Activated CD4-positive, alpha-beta T cell treated with anti-CD3 and anti-CD28 coated beads, Interleukin-2, amount 10 ng/mL, durations not matched to agents 7 days and 5 days (primary cell): ENCODE measurements around the gene SLC13A1. TPM values are rescaled to one million over a fixed set of nuclear protein-coding genes. Genes with fewer than 3 reads are reported as not detected.
"Not testable (repeated sequence)": the region's sequence is repeated elsewhere in the genome, so short reads cannot be mapped to it uniquely, and the experiment has no call there.

Experiments
- CTCF ChIA-PET: fragments of 350-600 bp; sonication (Branson Sonifier 250); formaldehyde crosslinking; loops from one replicate; lab custom pipeline; 2021; ENCODE audit warnings: antibody characterized with exemption; lab: Charles Lee
- POLR2A ChIA-PET: fragments of 350-600 bp; sonication (Branson Sonifier 250); formaldehyde crosslinking; loops from one replicate; lab custom pipeline; 2021; ENCODE audit warnings: antibody characterized with exemption; lab: Charles Lee
- DNase-seq: peaks from one replicate; pipeline ENCODE4 v3.0.0-alpha.2; 2020
- H3K27ac Mint-ChIP-seq: one replicate; pipeline ENCODE4 v1.8.0; 2021; ENCODE audit warnings: mild to moderate bottlenecking, moderate library complexity, mixed read lengths
- H3K27me3 Mint-ChIP-seq: one replicate; pipeline ENCODE4 v1.8.0; 2021; ENCODE audit warnings: mixed read lengths
- H3K36me3 Mint-ChIP-seq: one replicate; pipeline ENCODE4 v1.8.0; 2021; ENCODE audit warnings: low read depth, mixed read lengths
- H3K4me1 Mint-ChIP-seq: one replicate; pipeline ENCODE4 v1.8.0; 2021; ENCODE audit warnings: mixed read lengths
- H3K4me3 Mint-ChIP-seq: one replicate; pipeline ENCODE4 v1.8.0; 2021; ENCODE audit warnings: mild to moderate bottlenecking, moderate library complexity, mixed read lengths
- H3K9me3 Mint-ChIP-seq: one replicate; pipeline ENCODE4 v1.8.0; 2021; ENCODE audit warnings: mixed read lengths
- total RNA-seq, 2 experiments: library from RNA; stranded (reverse); gene quantifications; one replicate each; pipeline ENCODE4 v1.2.3, GENCODE V29; 2021

Gene SLC13A1
- total RNA-seq: not detected

GRCh38 chr7:123199883-123200282 lies at the start of gene SLC13A1:
TSS of gene SLC13A1 (minus strand) at chr7:123199969. CDS start at chr7:123199946, 23 bp downstream.
- no peaks in the 10 kb centered on the region for H3K27me3 Mint-ChIP-seq
- POLR2A ChIA-PET: no interaction called here

GRCh38 chr7:123244768-123245167 lies 45.0 kb upstream of the SLC13A1 start:
- H3K9me3 Mint-ChIP-seq: no peaks in the 10 kb centered on the region
- no peak for DNase-seq
- no peak overlapping the region for H3K27ac Mint-ChIP-seq
- CTCF ChIA-PET: no interaction called here
- H3K27me3 Mint-ChIP-seq: no peaks in the 10 kb centered on the region
- no peaks in the 10 kb centered on the region for H3K4me1 Mint-ChIP-seq
- POLR2A ChIA-PET: no interaction called here
- no peak overlapping the region for H3K4me3 Mint-ChIP-seq
- H3K36me3 Mint-ChIP-seq: no peaks in the 10 kb centered on the region

More at GRCh38 chr7:123199883-123200282, at the start of gene SLC13A1:
- H3K4me3 Mint-ChIP-seq: no peak within 1 kb of the TSS
- no peaks in the 10 kb centered on the region for H3K36me3 Mint-ChIP-seq
- no peaks in the 10 kb centered on the region for H3K4me1 Mint-ChIP-seq
- H3K27ac Mint-ChIP-seq: no peak within 1 kb of the TSS
- CTCF ChIA-PET: no interaction called here
- no peaks in the 10 kb centered on the region for H3K9me3 Mint-ChIP-seq
- no peak for DNase-seq

- no peaks in the 10 kb centered on the region for H3K4me1 Mint-ChIP-seq
- no peaks in the 10 kb centered on the region for H3K9me3 Mint-ChIP-seq
- DNase-seq: no peak
- no peaks in the 10 kb centered on the region for H3K36me3 Mint-ChIP-seq
- H3K4me3 Mint-ChIP-seq: no peak overlapping the region
- POLR2A ChIA-PET: no interaction called here
- CTCF ChIA-PET: no interaction called here
- no peak overlapping the region for H3K27ac Mint-ChIP-seq
- no peaks in the 10 kb centered on the region for H3K27me3 Mint-ChIP-seq
These were observed 42.8 kb upstream of the SLC13A1 start for GRCh38 chr7:123242467-123243092.

- no peaks in the 10 kb centered on the region for H3K27me3 Mint-ChIP-seq
- CTCF ChIA-PET: no interaction called here
- H3K9me3 Mint-ChIP-seq: no peaks in the 10 kb centered on the region
- POLR2A ChIA-PET: no interaction called here
- no peak overlapping the region for H3K4me3 Mint-ChIP-seq
- DNase-seq: no peak
- H3K4me1 Mint-ChIP-seq: no peaks in the 10 kb centered on the region
- no peak overlapping the region for H3K27ac Mint-ChIP-seq
- no peaks in the 10 kb centered on the region for H3K36me3 Mint-ChIP-seq
These were observed 42.0 kb upstream of the SLC13A1 start for GRCh38 chr7:123241809-123242208.

- Mint-ChIP-seq H3K4me3 (no peak overlapping the region), H3K27ac (no peak overlapping the region), H3K4me1 (no peaks in the 10 kb centered on the region), H3K27me3 (no peaks in the 10 kb centered on the region), H3K9me3 (no peaks in the 10 kb centered on the region), H3K36me3 (no peaks in the 10 kb centered on the region)
- ChIA-PET POLR2A (no interaction called here), CTCF (no interaction called here)
- DNase-seq: no peak
These were observed 31.5 kb upstream of the SLC13A1 start for GRCh38 chr7:123231021-123232000.

- Mint-ChIP-seq H3K36me3 (no peaks in the 10 kb centered on the region), H3K27me3 (no peaks in the 10 kb centered on the region), H3K4me1 (no peaks in the 10 kb centered on the region), H3K4me3 (no peak overlapping the region), H3K27ac (no peak overlapping the region), H3K9me3 (no peaks in the 10 kb centered on the region)
- ChIA-PET POLR2A (no interaction called here), CTCF (no interaction called here)
- DNase-seq: no peak
These were observed 30.8 kb upstream of the SLC13A1 start for GRCh38 chr7:123230603-123231002.

- no peaks in the 10 kb centered on the region for H3K9me3 Mint-ChIP-seq
- H3K4me3 Mint-ChIP-seq: no peak overlapping the region
- DNase-seq: no peak
- CTCF ChIA-PET: no interaction called here
- H3K27ac Mint-ChIP-seq: no peak overlapping the region
- H3K27me3 Mint-ChIP-seq: no peaks in the 10 kb centered on the region
- H3K4me1 Mint-ChIP-seq: no peaks in the 10 kb centered on the region
- POLR2A ChIA-PET: no interaction called here
- no peaks in the 10 kb centered on the region for H3K36me3 Mint-ChIP-seq
These were observed 30.4 kb upstream of the SLC13A1 start for GRCh38 chr7:123230147-123230546.

DNA sequence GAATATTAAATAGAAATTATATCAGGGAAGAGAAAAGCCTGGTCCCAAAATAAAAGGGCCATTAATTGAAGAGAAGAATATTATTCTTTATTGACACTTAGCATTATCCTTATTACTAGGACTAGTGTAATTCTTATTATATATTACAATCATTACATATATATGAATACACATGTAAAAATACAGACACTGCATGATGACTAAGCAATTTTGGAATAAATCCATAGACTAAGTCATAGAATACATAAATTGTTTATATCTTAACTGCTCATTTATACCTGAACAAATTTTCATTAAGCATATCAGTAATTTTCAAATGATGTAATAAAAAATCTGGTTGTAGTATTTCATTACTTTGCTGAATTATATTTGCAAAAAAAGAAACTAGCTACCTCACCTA lies 29.7 kb upstream of the SLC13A1 start:
- Mint-ChIP-seq H3K9me3 (no peaks in the 10 kb centered on the region), H3K36me3 (no peaks in the 10 kb centered on the region), H3K4me1 (no peaks in the 10 kb centered on the region), H3K27me3 (no peaks in the 10 kb centered on the region), H3K4me3 (no peak overlapping the region), H3K27ac (no peak overlapping the region)
- no peak for DNase-seq
- CTCF ChIA-PET: no interaction called here
- POLR2A ChIA-PET: no interaction called here

- H3K36me3 Mint-ChIP-seq, DNase-seq, H3K27ac Mint-ChIP-seq, POLR2A ChIA-PET, H3K27me3 Mint-ChIP-seq, CTCF ChIA-PET, H3K4me1 Mint-ChIP-seq, H3K4me3 Mint-ChIP-seq, H3K9me3 Mint-ChIP-seq: not testable (repeated sequence)
These were observed 27.9 kb upstream of the SLC13A1 start for GRCh38 chr7:123227666-123228065.

- Mint-ChIP-seq H3K27me3 (no peaks in the 10 kb centered on the region), H3K9me3 (no peaks in the 10 kb centered on the region), H3K4me1 (no peaks in the 10 kb centered on the region), H3K36me3 (no peaks in the 10 kb centered on the region), H3K27ac (no peak overlapping the region), H3K4me3 (no peak overlapping the region)
- POLR2A ChIA-PET: no interaction called here
- DNase-seq: no peak
- CTCF ChIA-PET: no interaction called here
These were observed 20.6 kb upstream of the SLC13A1 start for GRCh38 chr7:123220396-123220795.

DNA sequence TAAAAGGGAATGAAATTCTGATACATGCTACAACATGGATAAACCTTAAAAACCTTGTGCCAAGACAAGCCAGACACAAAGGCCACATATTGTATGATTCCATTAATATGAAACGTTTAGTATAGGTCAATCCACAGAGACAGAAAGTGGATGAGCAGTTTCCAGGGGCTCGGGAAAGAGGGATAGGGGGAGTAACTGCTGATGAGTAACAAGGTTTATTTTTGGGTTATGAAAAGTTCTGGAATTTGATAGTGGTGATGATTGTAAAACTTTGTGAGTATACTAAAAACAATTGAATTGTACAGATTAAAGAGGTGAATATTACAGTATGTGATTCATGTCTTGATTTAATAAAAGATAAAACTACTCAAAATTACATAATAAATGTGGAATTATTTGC lies 19.1 kb upstream of the SLC13A1 start:
- H3K4me1 Mint-ChIP-seq: no peaks in the 10 kb centered on the region
- no peak for DNase-seq
- H3K9me3 Mint-ChIP-seq: peaks cover 9% of the 10 kb centered on the region
- no peak overlapping the region for H3K27ac Mint-ChIP-seq
- ChIA-PET CTCF (no interaction called here), POLR2A (no interaction called here)
- no peaks in the 10 kb centered on the region for H3K27me3 Mint-ChIP-seq
- H3K36me3 Mint-ChIP-seq: no peaks in the 10 kb centered on the region
- no peak overlapping the region for H3K4me3 Mint-ChIP-seq

DNA sequence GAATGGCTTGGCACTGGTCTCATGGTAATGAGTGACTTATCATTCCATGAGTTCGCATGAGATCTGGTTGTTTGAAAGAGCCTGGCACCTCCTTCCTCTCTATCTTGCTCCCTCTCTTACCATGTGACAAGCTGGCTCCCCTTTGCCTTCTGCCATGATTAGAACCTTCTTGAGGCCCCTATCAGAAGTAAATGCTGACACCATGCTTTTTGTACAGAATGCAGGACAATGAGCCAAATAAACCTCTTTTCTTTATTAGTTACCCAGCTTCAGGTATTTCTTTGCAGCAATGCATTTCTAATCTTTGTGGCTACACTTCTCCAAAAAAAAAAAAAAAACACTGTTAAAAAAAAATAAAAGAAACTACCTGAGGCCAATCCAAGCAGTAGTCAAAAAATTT lies 17.1 kb upstream of the SLC13A1 start:
- no peaks in the 10 kb centered on the region for H3K36me3 Mint-ChIP-seq
- no peak overlapping the region for H3K4me3 Mint-ChIP-seq
- H3K9me3 Mint-ChIP-seq: peaks cover 9% of the 10 kb centered on the region
- ChIA-PET POLR2A (no interaction called here), CTCF (no interaction called here)
- H3K4me1 Mint-ChIP-seq: no peaks in the 10 kb centered on the region
- no peak for DNase-seq
- no peak overlapping the region for H3K27ac Mint-ChIP-seq
- H3K27me3 Mint-ChIP-seq: no peaks in the 10 kb centered on the region

DNA sequence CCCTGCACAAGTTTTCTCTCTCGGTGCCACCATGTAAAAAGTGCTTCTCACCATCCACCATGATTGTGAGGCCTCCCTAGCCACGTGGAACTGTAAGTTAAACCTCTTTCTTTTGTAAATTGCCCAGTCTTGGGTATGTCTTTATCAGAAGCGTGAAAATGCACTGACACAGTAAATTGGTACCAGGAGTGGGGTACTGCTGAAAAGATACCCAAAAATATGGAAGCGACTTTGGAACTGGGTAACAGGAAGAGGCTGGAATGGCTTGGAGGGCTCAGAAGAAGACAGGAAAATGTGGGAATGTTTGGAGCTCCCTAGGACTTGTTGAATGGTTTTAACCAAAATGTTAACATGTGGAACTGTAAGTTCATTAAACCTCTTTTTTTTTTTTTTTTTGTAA lies 15.6 kb upstream of the SLC13A1 start:
- DNase-seq: no peak
- Mint-ChIP-seq H3K36me3 (no peaks in the 10 kb centered on the region), H3K27ac (no peak overlapping the region), H3K9me3 (peaks cover 9% of the 10 kb centered on the region), H3K4me1 (no peaks in the 10 kb centered on the region), H3K27me3 (no peaks in the 10 kb centered on the region), H3K4me3 (no peak overlapping the region)
- POLR2A ChIA-PET: no interaction called here
- CTCF ChIA-PET: no interaction called here
